Measurements from ENCODE around the gene MORN1.

The MORN1 gene

GRCh38 chr1:2351723-2352122 is 39.6 kb downstream of the MORN1 start:
- no peak for DNase-seq
- H3K4me1 Mint-ChIP-seq (ENCODE audit: low read depth): no peaks in the 10 kb centered on the region

GRCh38 chr1:2350911-2351655 is 40.3 kb downstream of the MORN1 start:
- Mint-ChIP-seq H3K36me3 (ENCODE audit: low read depth) (no peaks in the 10 kb centered on the region), H3K27ac (no peak overlapping the region), H3K4me3 (no peak overlapping the region), H3K9me3 (no peaks in the 10 kb centered on the region), H3K27me3 (no peaks in the 10 kb centered on the region), H3K4me1 (ENCODE audit: low read depth) (no peaks in the 10 kb centered on the region)
- no peak for DNase-seq

More at GRCh38 chr1:2351723-2352122, 39.6 kb downstream of the MORN1 start:
- Mint-ChIP-seq H3K36me3 (ENCODE audit: low read depth) (no peaks in the 10 kb centered on the region), H3K9me3 (no peaks in the 10 kb centered on the region), H3K27ac (no peak overlapping the region), H3K27me3 (no peaks in the 10 kb centered on the region), H3K4me3 (no peak overlapping the region)

GRCh38 chr1:2350501-2350900 is 40.9 kb downstream of the MORN1 start:
- Mint-ChIP-seq H3K27ac (no peak overlapping the region), H3K36me3 (ENCODE audit: low read depth) (no peaks in the 10 kb centered on the region), H3K9me3 (no peaks in the 10 kb centered on the region), H3K27me3 (no peaks in the 10 kb centered on the region), H3K4me1 (ENCODE audit: low read depth) (no peaks in the 10 kb centered on the region), H3K4me3 (no peak overlapping the region)
- DNase-seq: no peak

GRCh38 chr1:2349806-2350205 is 41.5 kb downstream of the MORN1 start:
- DNase-seq: no peak
- no peak overlapping the region for H3K27ac Mint-ChIP-seq
- no peaks in the 10 kb centered on the region for H3K9me3 Mint-ChIP-seq
- no peaks in the 10 kb centered on the region for H3K27me3 Mint-ChIP-seq
- H3K4me3 Mint-ChIP-seq: no peak overlapping the region
- no peaks in the 10 kb centered on the region for H3K36me3 Mint-ChIP-seq (ENCODE audit: low read depth)
- no peaks in the 10 kb centered on the region for H3K4me1 Mint-ChIP-seq (ENCODE audit: low read depth)

- no peak for DNase-seq
- H3K9me3 Mint-ChIP-seq: no peaks in the 10 kb centered on the region
These were observed 42.7 kb downstream of the MORN1 start for GRCh38 chr1:2348346-2349325.

GRCh38 chr1:2347896-2348295 is 43.5 kb downstream of the MORN1 start:
- Mint-ChIP-seq H3K4me1 (ENCODE audit: low read depth) (no peaks in the 10 kb centered on the region), H3K36me3 (ENCODE audit: low read depth) (no peaks in the 10 kb centered on the region), H3K9me3 (no peaks in the 10 kb centered on the region), H3K4me3 (no peak overlapping the region), H3K27me3 (no peaks in the 10 kb centered on the region), H3K27ac (no peak overlapping the region)
- DNase-seq: no peak

More at GRCh38 chr1:2348346-2349325, 42.7 kb downstream of the MORN1 start:
- H3K36me3 Mint-ChIP-seq (ENCODE audit: low read depth): no peaks in the 10 kb centered on the region
- no peak overlapping the region for H3K4me3 Mint-ChIP-seq
- no peak overlapping the region for H3K27ac Mint-ChIP-seq
- no peaks in the 10 kb centered on the region for H3K4me1 Mint-ChIP-seq (ENCODE audit: low read depth)
- no peaks in the 10 kb centered on the region for H3K27me3 Mint-ChIP-seq

GRCh38 chr1:2347409-2347785 is 44.0 kb downstream of the MORN1 start:
- DNase-seq: no peak
- Mint-ChIP-seq H3K4me3 (no peak overlapping the region), H3K9me3 (no peaks in the 10 kb centered on the region), H3K27ac (no peak overlapping the region), H3K4me1 (ENCODE audit: low read depth) (no peaks in the 10 kb centered on the region), H3K27me3 (no peaks in the 10 kb centered on the region), H3K36me3 (ENCODE audit: low read depth) (no peaks in the 10 kb centered on the region)

GRCh38 chr1:2346691-2347408 is 44.5 kb downstream of the MORN1 start:
- no peaks in the 10 kb centered on the region for H3K9me3 Mint-ChIP-seq
- no peaks in the 10 kb centered on the region for H3K36me3 Mint-ChIP-seq (ENCODE audit: low read depth)
- H3K4me1 Mint-ChIP-seq (ENCODE audit: low read depth): no peaks in the 10 kb centered on the region
- H3K27ac Mint-ChIP-seq: no peak overlapping the region
- DNase-seq: no peak
- H3K4me3 Mint-ChIP-seq: no peak overlapping the region
- H3K27me3 Mint-ChIP-seq: no peaks in the 10 kb centered on the region

- Mint-ChIP-seq H3K27me3 (no peaks in the 10 kb centered on the region), H3K4me1 (ENCODE audit: low read depth) (no peaks in the 10 kb centered on the region), H3K27ac (no peak overlapping the region), H3K9me3 (no peaks in the 10 kb centered on the region), H3K4me3 (no peak overlapping the region), H3K36me3 (ENCODE audit: low read depth) (no peaks in the 10 kb centered on the region)
- DNase-seq: no peak
These were observed 45.9 kb downstream of the MORN1 start for GRCh38 chr1:2345297-2346075.

- Mint-ChIP-seq H3K27ac (no peak overlapping the region), H3K4me1 (ENCODE audit: low read depth) (no peaks in the 10 kb centered on the region), H3K27me3 (no peaks in the 10 kb centered on the region), H3K9me3 (no peaks in the 10 kb centered on the region), H3K36me3 (ENCODE audit: low read depth) (no peaks in the 10 kb centered on the region), H3K4me3 (no peak overlapping the region)
- no peak for DNase-seq
These were observed 46.5 kb downstream of the MORN1 start for GRCh38 chr1:2344744-2345296.

- no peaks in the 10 kb centered on the region for H3K4me1 Mint-ChIP-seq (ENCODE audit: low read depth)
- H3K4me3 Mint-ChIP-seq: no peak overlapping the region
- no peaks in the 10 kb centered on the region for H3K36me3 Mint-ChIP-seq (ENCODE audit: low read depth)
- no peaks in the 10 kb centered on the region for H3K9me3 Mint-ChIP-seq
- no peak overlapping the region for H3K27ac Mint-ChIP-seq
- no peaks in the 10 kb centered on the region for H3K27me3 Mint-ChIP-seq
- DNase-seq: no peak
These were observed 47.2 kb downstream of the MORN1 start for GRCh38 chr1:2344121-2344681.

- H3K27ac Mint-ChIP-seq: no peak overlapping the region
- no peak overlapping the region for H3K4me3 Mint-ChIP-seq
- H3K27me3 Mint-ChIP-seq: no peaks in the 10 kb centered on the region
- no peaks in the 10 kb centered on the region for H3K36me3 Mint-ChIP-seq (ENCODE audit: low read depth)
- DNase-seq: no peak
- no peaks in the 10 kb centered on the region for H3K4me1 Mint-ChIP-seq (ENCODE audit: low read depth)
- H3K9me3 Mint-ChIP-seq: no peaks in the 10 kb centered on the region
These were observed 48.1 kb downstream of the MORN1 start for GRCh38 chr1:2343023-2343935.

Data from activated T-cell treated with anti-CD3 and anti-CD28 coated beads, Interleukin-2, amount 50 U/mL, for 24 hours (primary cell).